GM06990 (cell line): Measurements from ENCODE around the gene FAM241B.

Experiments used
- DNase-seq: peaks from one replicate; pipeline ENCODE4 v3.0.0-alpha.2; 2011; ENCODE audit not compliant: insufficient read length; ENCODE audit errors: extremely low read depth
- H3K27me3 ChIP-seq: replicated peaks from 2 replicates; pipeline ENCODE4 v1.6.0; 2011; ENCODE audit warnings: low read length; ENCODE audit not compliant: control insufficient read depth, insufficient read depth
- H3K36me3 ChIP-seq: 2 replicates; pipeline ENCODE4 v1.5.1; 2011; ENCODE audit warnings: low read length; ENCODE audit not compliant: control insufficient read depth, insufficient read depth
- H3K4me3 ChIP-seq: replicated peaks from 2 replicates; pipeline ENCODE4 v1.5.1; 2011; ENCODE audit warnings: low read depth, mild to moderate bottlenecking, control low read depth, low read length
- TF ChIP-seq, protein P1 (sequence below): IDR thresholded peaks from 2 replicates; pipeline ENCODE4 v1.5.1; 2011; ENCODE audit warnings: low read length, control low read depth, mild to moderate bottlenecking, inconsistent platforms; ENCODE audit not compliant: insufficient read depth, poor library complexity, severe bottlenecking

Gene FAM241B

DNA sequence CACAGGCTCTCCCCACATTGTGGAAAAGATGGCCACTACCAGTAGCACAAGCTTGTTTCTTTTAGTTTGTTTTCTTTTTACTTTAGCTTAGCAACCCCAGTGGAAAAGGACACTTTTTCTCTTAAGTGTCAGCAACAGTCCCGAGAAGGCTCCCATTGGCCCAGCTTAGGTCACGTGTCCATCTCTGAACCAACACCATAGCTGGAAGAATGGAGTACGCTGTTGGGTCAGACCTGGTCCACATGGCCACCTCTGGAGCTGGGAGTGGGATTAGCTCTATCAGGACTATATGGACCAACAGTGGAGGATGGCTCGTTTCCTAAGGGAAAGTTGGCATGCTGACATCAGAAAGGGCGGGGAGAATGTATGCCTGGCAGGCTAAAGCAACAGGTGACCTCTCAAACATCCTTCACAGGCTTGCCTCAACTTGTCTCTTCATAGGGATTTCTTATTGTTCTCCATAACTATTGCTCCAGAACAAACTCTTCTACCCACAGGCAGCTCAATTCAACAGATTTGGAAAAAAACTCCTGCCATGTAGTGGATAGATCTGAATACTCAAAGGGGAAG lies 29.2 kb upstream of the FAM241B start:
- DNase-seq: no peak
- H3K4me3 ChIP-seq: no peak overlapping the region
- H3K36me3 ChIP-seq: no peaks in the 10 kb centered on the region
- TF ChIP-seq, protein P1, sequence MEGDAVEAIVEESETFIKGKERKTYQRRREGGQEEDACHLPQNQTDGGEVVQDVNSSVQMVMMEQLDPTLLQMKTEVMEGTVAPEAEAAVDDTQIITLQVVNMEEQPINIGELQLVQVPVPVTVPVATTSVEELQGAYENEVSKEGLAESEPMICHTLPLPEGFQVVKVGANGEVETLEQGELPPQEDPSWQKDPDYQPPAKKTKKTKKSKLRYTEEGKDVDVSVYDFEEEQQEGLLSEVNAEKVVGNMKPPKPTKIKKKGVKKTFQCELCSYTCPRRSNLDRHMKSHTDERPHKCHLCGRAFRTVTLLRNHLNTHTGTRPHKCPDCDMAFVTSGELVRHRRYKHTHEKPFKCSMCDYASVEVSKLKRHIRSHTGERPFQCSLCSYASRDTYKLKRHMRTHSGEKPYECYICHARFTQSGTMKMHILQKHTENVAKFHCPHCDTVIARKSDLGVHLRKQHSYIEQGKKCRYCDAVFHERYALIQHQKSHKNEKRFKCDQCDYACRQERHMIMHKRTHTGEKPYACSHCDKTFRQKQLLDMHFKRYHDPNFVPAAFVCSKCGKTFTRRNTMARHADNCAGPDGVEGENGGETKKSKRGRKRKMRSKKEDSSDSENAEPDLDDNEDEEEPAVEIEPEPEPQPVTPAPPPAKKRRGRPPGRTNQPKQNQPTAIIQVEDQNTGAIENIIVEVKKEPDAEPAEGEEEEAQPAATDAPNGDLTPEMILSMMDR: no peak
- H3K27me3 ChIP-seq: no peaks in the 10 kb centered on the region

DNA sequence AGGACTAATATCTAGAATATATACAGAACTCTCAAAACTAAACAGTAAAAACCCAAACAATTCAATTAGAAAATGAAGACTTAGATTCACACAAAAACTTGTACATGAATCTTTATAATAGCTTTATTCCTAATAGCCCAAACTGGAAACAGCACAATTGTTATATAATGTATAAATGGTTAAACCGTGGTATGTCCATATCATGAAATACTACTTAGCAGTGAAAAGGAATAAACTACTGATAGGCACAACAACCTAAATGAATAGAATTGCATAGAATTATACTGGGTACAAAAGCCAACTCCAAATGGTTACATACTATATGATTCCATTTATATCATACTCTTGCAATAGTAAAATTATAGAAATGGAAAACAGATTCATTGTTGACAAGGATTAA lies 21.0 kb upstream of the FAM241B start:
- no peak overlapping the region for H3K4me3 ChIP-seq
- DNase-seq: no peak
- no peaks in the 10 kb centered on the region for H3K36me3 ChIP-seq
- no peaks in the 10 kb centered on the region for H3K27me3 ChIP-seq
- TF ChIP-seq, protein P1: no peak

DNA sequence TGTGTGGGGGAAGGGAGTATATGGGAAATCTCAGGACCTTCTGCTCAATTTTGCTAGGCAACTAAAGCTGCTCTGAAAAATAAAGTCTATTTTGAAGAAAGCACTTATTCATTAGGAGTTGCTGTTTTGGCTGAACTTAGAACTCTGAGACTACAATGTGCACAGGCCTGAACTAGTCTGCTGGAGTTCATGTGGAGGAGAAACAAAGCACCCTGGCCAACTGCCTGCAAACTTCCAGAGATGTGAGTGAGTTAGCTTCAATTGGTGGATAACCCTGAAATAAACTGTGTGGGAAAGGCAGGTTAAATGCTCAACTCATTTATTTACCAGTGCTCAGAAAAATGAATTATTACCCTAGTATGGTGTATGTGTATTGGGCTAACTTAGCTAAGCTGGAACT lies 17.3 kb upstream of the FAM241B start:
- DNase-seq: no peak
- H3K27me3 ChIP-seq: no peaks in the 10 kb centered on the region

DNA sequence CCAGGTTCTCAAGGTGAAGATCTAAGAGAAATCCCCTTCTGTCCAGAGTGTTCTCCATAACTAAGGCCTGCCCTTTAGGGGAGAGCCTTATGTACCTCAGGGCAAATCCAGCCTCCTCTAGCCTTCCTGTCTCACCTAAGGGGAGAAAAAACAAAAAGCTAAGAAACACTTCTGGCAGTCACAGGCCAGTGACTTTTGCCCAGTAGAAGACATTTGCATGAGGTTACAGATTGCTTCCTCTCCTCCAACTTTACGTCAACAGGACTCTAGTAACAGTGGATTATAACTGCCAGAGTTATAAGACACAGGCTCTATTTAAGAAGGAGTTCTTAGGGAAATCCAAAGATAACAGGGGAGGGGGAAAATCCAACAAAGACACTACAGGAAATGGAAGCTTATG lies 15.9 kb upstream of the FAM241B start:
- Histone ChIP-seq H3K4me3 (no peak overlapping the region), H3K36me3 (no peaks in the 10 kb centered on the region), H3K27me3 (no peaks in the 10 kb centered on the region)
- DNase-seq: no peak
- TF ChIP-seq, protein P1: no peak

More for the DNA sequence above, 17.3 kb upstream of the FAM241B start:
- no peak overlapping the region for H3K4me3 ChIP-seq
- no peaks in the 10 kb centered on the region for H3K36me3 ChIP-seq
- TF ChIP-seq, protein P1: no peak

DNA sequence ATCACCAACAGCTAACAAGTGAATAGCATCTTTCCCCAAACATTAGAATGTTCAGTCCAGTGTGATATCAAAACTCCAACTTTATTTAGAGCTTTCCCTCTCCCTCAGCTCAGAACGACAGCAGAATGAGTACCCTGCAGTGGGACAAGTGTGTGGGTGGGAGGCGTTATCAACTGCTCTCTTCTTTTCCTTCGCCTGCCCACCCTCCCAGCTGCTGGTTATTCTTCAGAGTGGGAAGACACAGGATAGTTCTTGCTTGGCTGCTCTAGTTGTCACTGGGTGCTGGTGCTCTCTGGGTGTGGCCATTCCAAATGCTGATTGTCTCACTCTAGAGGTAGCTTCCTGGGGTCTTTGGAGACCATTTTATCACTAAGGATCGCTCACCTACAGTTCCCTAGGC lies 13.7 kb upstream of the FAM241B start:
- DNase-seq: no peak
- no peaks in the 10 kb centered on the region for H3K36me3 ChIP-seq
- H3K27me3 ChIP-seq: no peaks in the 10 kb centered on the region
- H3K4me3 ChIP-seq: no peak overlapping the region
- TF ChIP-seq, protein P1: no peak

DNA sequence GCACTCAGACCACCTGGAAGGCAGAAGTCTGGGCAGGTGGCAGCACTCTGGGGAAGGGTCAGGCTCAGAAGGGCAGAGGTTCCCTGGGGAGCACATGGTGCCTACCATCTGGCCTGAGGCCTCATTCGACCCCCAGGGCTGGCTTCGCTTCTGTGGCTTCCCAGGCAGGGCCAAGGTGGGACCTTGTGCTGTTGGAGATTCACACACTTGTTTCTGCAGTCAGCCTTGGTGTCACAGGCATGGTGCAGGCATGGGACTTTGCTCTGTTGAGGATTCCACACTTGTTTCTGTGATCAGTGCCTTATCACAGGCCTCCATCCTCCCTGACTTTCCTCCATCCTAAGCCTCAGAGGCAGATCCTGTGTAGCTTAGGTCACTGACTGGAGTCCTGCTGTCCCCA lies 11.3 kb upstream of the FAM241B start:
- H3K27me3 ChIP-seq: no peaks in the 10 kb centered on the region

More for the DNA sequence above, 11.3 kb upstream of the FAM241B start:
- TF ChIP-seq, protein P1: no peak
- Histone ChIP-seq H3K36me3 (no peaks in the 10 kb centered on the region), H3K4me3 (no peak overlapping the region)
- DNase-seq: no peak
